K562 (cell line): ENCODE measurements around the gene KLRF1. TPM values are rescaled to one million over a fixed set of nuclear protein-coding genes. Genes with fewer than 3 reads are reported as not detected.

Experiments used
- ATAC-seq: fragments of 200-7000 bp; cut with Tn5 transposase; 3 replicates; pipeline ENCODE4 v1.9.1; 2020; ENCODE audit warnings: moderate library complexity
- Bru-seq: library from RNA; stranded (reverse); fragments of 400-500 nt; gene quantifications from one replicate; lab custom pipeline; 2021; lab: Mats Ljungman, UMichigan
- BruChase-seq, 2 experiments: library from RNA; stranded (reverse); fragments of 400-500 nt; gene quantifications; one replicate each; lab custom pipeline; 2021; lab: Mats Ljungman, UMichigan
- BruUV-seq: library from RNA; stranded (reverse); fragments of 400-500 nt; replicated peaks from 2 replicates; lab custom pipeline; 2021; lab: Mats Ljungman, UMichigan
- CTCF ChIA-PET: fragments of 300-600 bp; formaldehyde crosslinking; extraction: SDS; loops from one replicate; lab custom pipeline; 2021; ENCODE audit warnings: low intra/inter-chr PET ratio; lab: Yijun Ruan, JAX
- POLR2A ChIA-PET: fragments of 300-600, 350-650 bp; sonication (Branson Sonifier 250); formaldehyde crosslinking; extraction: SDS; loops from one replicate; lab custom pipeline; 2021; ENCODE audit warnings: antibody characterized with exemption, inconsistent platforms; lab: Yijun Ruan, JAX
- DNase-seq, 4 experiments: peaks; one replicate each; pipeline versions ENCODE4 v3.0.0 to v3.0.0-alpha.2; 2011 to 2018; ENCODE audit warnings: low spot score in 3 of 4, mixed read lengths in 3 of 4; ENCODE audit errors: extremely low read depth in 1 of 4
- FAIRE-seq: peaks from 2 replicates; lab custom pipeline; 2011; peaks lifted over from hg19 to GRCh38; lab: Jason Lieb, UNC
- H2AFZ ChIP-seq: 2 replicates; pipeline ENCODE4 v1.6.0; 2011; ENCODE audit warnings: low read depth, low read length, control low read depth, inconsistent platforms
- H3K27ac ChIP-seq: fragments of 200-600 bp; 3 replicates; pipeline ENCODE4 v1.8.0; 2011; ENCODE audit warnings: low read depth, mild to moderate bottlenecking, control low read depth, inconsistent platforms, low read length, moderate library complexity, mixed read lengths; ENCODE audit errors: extremely low read depth
- H3K27me3 ChIP-seq, 2 experiments: fragments of 300-600 bp in 1 of 2; 2 replicates in 1 of 2; 3 replicates in 1 of 2; pipeline versions ENCODE4 v1.6.0 to v1.8.0; 2011; ENCODE audit warnings: inconsistent platforms in 2 of 2, low read length in 2 of 2, mild to moderate bottlenecking in 1 of 2, mixed read lengths in 1 of 2, moderate library complexity in 1 of 2; ENCODE audit not compliant: control insufficient read depth in 2 of 2, insufficient read depth in 2 of 2
- H3K36me3 ChIP-seq: fragments of 300-600 bp; 3 replicates; pipeline ENCODE4 v1.8.0; 2011; ENCODE audit warnings: mild to moderate bottlenecking, low read length, inconsistent platforms; ENCODE audit not compliant: control insufficient read depth, insufficient read depth
- H3K4me1 ChIP-seq, 2 experiments: fragments of 200-600 bp in 1 of 2; replicated peaks in 1 of 2; 2 replicates in 1 of 2; 3 replicates in 1 of 2; pipeline versions ENCODE4 v1.5.1 to v1.8.0; 2011; ENCODE audit warnings: inconsistent platforms in 2 of 2, low read length in 2 of 2, mild to moderate bottlenecking in 1 of 2, mixed read lengths in 1 of 2, moderate library complexity in 1 of 2; ENCODE audit not compliant: control insufficient read depth in 2 of 2, insufficient read depth in 2 of 2
- H3K4me2 ChIP-seq: 2 replicates; pipeline ENCODE4 v1.6.1; 2011; ENCODE audit warnings: low read length, control low read depth, inconsistent platforms, mixed read lengths; ENCODE audit not compliant: insufficient read depth
- H3K4me3 ChIP-seq: fragments of 200-600 bp; sonication (generic), shearing (Covaris generic); 2 replicates; pipeline ENCODE4 v1.5.1; 2016; ENCODE audit warnings: control low read depth, inconsistent platforms
- H3K79me2 ChIP-seq: fragments of 200-600 bp; 3 replicates; pipeline ENCODE4 v1.8.0; 2011; ENCODE audit warnings: low read length, inconsistent platforms; ENCODE audit not compliant: control insufficient read depth, insufficient read depth
- H3K9ac ChIP-seq, 2 experiments: 2 replicates each; pipeline versions ENCODE4 v1.6.0 to v1.6.1; 2011; ENCODE audit warnings: low read depth in 2 of 2, low read length in 2 of 2, control low read depth in 1 of 2, inconsistent platforms in 1 of 2, mild to moderate bottlenecking in 1 of 2, mixed read lengths in 1 of 2; ENCODE audit not compliant: insufficient read depth in 1 of 2
- H3K9me1 ChIP-seq: one replicate; pipeline ENCODE4 v1.6.0; 2011; ENCODE audit warnings: inconsistent platforms, mild to moderate bottlenecking, low read length, moderate library complexity; ENCODE audit not compliant: control insufficient read depth, insufficient read depth
- H3K9me3 ChIP-seq: replicated peaks from 2 replicates; pipeline ENCODE4 v1.5.1; 2011; ENCODE audit warnings: low read depth, low read length, inconsistent platforms; ENCODE audit not compliant: control insufficient read depth, insufficient read depth
- H4K20me1 ChIP-seq: replicated peaks from 2 replicates; pipeline ENCODE4 v1.6.1; 2011; ENCODE audit warnings: low read length, inconsistent platforms, mixed read lengths; ENCODE audit not compliant: control insufficient read depth, insufficient read depth
- ARNT ChIP-seq, 2 experiments: fragments of 450-650 bp; IDR thresholded peaks; 2 replicates each; pipeline ENCODE4 v1.6.1; 2016; ENCODE audit warnings: mild to moderate bottlenecking in 1 of 2
- ATF7 ChIP-seq: fragments of 450-650 bp; IDR thresholded peaks from 2 replicates; pipeline ENCODE4 v1.7.1; 2014; ENCODE audit warnings: mild to moderate bottlenecking, moderate library complexity
- ELF4 ChIP-seq: fragments of 450-650 bp; formaldehyde crosslinking; IDR thresholded peaks from 2 replicates; pipeline ENCODE4 v1.4.0; 2022; ENCODE audit warnings: missing genetic modification characterization
- ETS2 ChIP-seq: IDR thresholded peaks from 2 replicates; pipeline ENCODE4 v1.6.1; 2016; ENCODE audit warnings: borderline replicate concordance, missing genetic modification characterization, mild to moderate bottlenecking, moderate library complexity, missing compliant biosample characterization; ENCODE audit not compliant: poor library complexity, severe bottlenecking
- HSF4 ChIP-seq: fragments of 250-450 bp; sonication (Bioruptor Pico); IDR thresholded peaks from 2 replicates; pipeline ENCODE4 v2.1.2; 2022; ENCODE audit warnings: mild to moderate bottlenecking, moderate library complexity, borderline replicate concordance
- IRF9 ChIP-seq: fragments of 450-650 bp; IDR thresholded peaks from 2 replicates; pipeline ENCODE4 v1.6.1; 2016; ENCODE audit warnings: missing biosample characterization, missing genetic modification characterization
- JUN ChIP-seq, 2 experiments: sonication (generic) in 1 of 2; formaldehyde crosslinking in 1 of 2; IDR thresholded peaks; 2 replicates each; pipeline versions ENCODE4 v1.6.1 to v1.8.0; 2012 to 2022; ENCODE audit warnings: borderline replicate concordance in 2 of 2, mild to moderate bottlenecking in 2 of 2, improper control_type of control experiment in 1 of 2, low read depth in 1 of 2, low read length in 1 of 2, missing genetic modification reagents in 1 of 2
- NFXL1 ChIP-seq: fragments of 450-650 bp; formaldehyde crosslinking; IDR thresholded peaks from 2 replicates; pipeline ENCODE4 v1.4.0; 2021; ENCODE audit warnings: mild to moderate bottlenecking
- NUFIP1 ChIP-seq: fragments of 450-650 bp; IDR thresholded peaks from 2 replicates; pipeline ENCODE4 v1.6.1; 2018; ENCODE audit not compliant: partially characterized antibody
- RHOXF2B ChIP-seq: fragments of 250-450 bp; sonication (Bioruptor Pico); conservative IDR thresholded peaks from 2 replicates; pipeline ENCODE4 v1.5.1; 2021
- SLC30A9 ChIP-seq: fragments of 250-450 bp; sonication (Bioruptor Pico); IDR thresholded peaks from 2 replicates; pipeline ENCODE4 v1.8.0; 2022; ENCODE audit warnings: mild to moderate bottlenecking, moderate library complexity
- SREBF1 ChIP-seq: fragments of 150-350 bp; IDR thresholded peaks from 2 replicates; pipeline ENCODE4 v1.6.1; 2014; ENCODE audit warnings: antibody characterized with exemption, low read depth, low read length, borderline replicate concordance
- STAG1 ChIP-seq: sonication (generic); formaldehyde crosslinking; IDR thresholded peaks from 2 replicates; pipeline ENCODE4 v1.5.0; 2020; ENCODE audit warnings: missing genetic modification reagents, borderline replicate concordance
- TAF7 ChIP-seq: fragments of 450-650 bp; IDR thresholded peaks from 2 replicates; pipeline ENCODE4 v1.6.1; 2016; ENCODE audit warnings: missing genetic modification characterization, missing compliant biosample characterization
- ZBTB17 ChIP-seq: fragments of 450-650 bp; formaldehyde crosslinking; IDR thresholded peaks from 2 replicates; pipeline ENCODE4 v1.4.0; 2020; ENCODE audit warnings: mild to moderate bottlenecking
- ZNF121 ChIP-seq: sonication (generic); formaldehyde crosslinking; conservative IDR thresholded peaks from 2 replicates; pipeline ENCODE4 v1.8.0; 2022; ENCODE audit warnings: missing genetic modification reagents
- ZNF316 ChIP-seq: fragments of 450-650 bp; IDR thresholded peaks from 2 replicates; pipeline ENCODE4 v1.6.1; 2016
- ZNF436 ChIP-seq: fragments of 250-450, 450-650 bp; sonication (Bioruptor Pico); formaldehyde crosslinking; IDR thresholded peaks from 2 replicates; pipeline ENCODE4 v1.7.0; 2020; ENCODE audit warnings: mild to moderate bottlenecking
- WGBS: fragments of 100-300 bp; shearing (Covaris generic); methylation state at CpG from one replicate; pipeline ENCODE4 v1.1.6; 2016; ENCODE audit warnings: low coverage, mixed read lengths; ENCODE audit not compliant: insufficient coverage; ENCODE audit errors: missing lambda C conversion rate; 5-methylcytosine and 5-hydroxymethylcytosine counted together
- in situ Hi-C: fragments of 300-500 bp; cut with MboI; formaldehyde crosslinking; loops from 4 replicates; pipeline ENCODE4 v1.15.0; 2018; ENCODE audit warnings: inconsistent platforms, mixed read lengths
- intact Hi-C: fragments of 100-400 bp; cut with micrococcal nuclease; formaldehyde crosslinking; loops from 2 replicates; pipeline ENCODE4 v1.14.2; 2022
- long read RNA-seq, 3 experiments: library from polyadenylated mRNA in 2 of 3; library from RNA in 1 of 3; unstranded in 2 of 3; stranded (forward) in 1 of 3; transcript quantifications; one replicate each; pipeline ENCODE4 v2.0.0, GENCODE V29; 2019 to 2022
- polyA minus RNA-seq, 3 experiments: library from RNA; depleted of rRNA, polyadenylated mRNA; stranded (reverse); fragments of >200 nt; gene quantifications; 2 replicates each; pipeline ENCODE4 v1.2.3, GENCODE V29; 2011
- polyA plus RNA-seq, 8 experiments: library from polyadenylated mRNA; depleted of rRNA in 4 of 8; stranded (reverse) in 5 of 8; unstranded in 3 of 8; fragments of >200 nt; fragmentation: Nextera tagmentation in 2 of 8; fragmentation: Illumina TruSeq in 1 of 8; extraction: Ambion mirVana in 2 of 8; extraction: Trizol in 1 of 8; gene quantifications; 2 replicates each; pipeline versions ENCODE4 v1.2.1 to v1.2.3, GENCODE V29; 2011 to 2014; ENCODE audit warnings: inconsistent platforms in 1 of 8, missing spikeins in 1 of 8
- total RNA-seq, 7 experiments: library from RNA; depleted of rRNA in 6 of 7; stranded (reverse); fragments of >200 nt in 6 of 7; fragmentation: Illumina TruSeq in 2 of 7; extraction: Trizol in 2 of 7; gene quantifications; 2 replicates each; pipeline versions ENCODE4 v1.2.1 to v1.2.3, GENCODE V29; 2011 to 2021; ENCODE audit warnings: low replicate concordance in 1 of 7

KLRF1 gene
- 0.42 and 1.4 TPM in 2 replicates for total RNA-seq (2011; cell fraction: chromatin; rRNA removed; ENCODE audit: low replicate concordance)
- 0.53 TPM in 1 of 2 replicates, not detected in the other for total RNA-seq (2011; cell fraction: nucleolus; rRNA removed)
- 2.4 TPM in 1 of 2 replicates, not detected in the other for total RNA-seq (2011; cell fraction: nucleoplasm; rRNA removed)
- total RNA-seq (2014; rRNA removed) (0.24 and 0.77 TPM in 2 replicates), total RNA-seq (2014; rRNA removed; fragmentation: Illumina TruSeq; extraction: Trizol) (0.99 and 1.1 TPM in 2 replicates), total RNA-seq (2015; rRNA removed; fragmentation: Illumina TruSeq; extraction: Trizol) (0.90 and 1.1 TPM in 2 replicates), total RNA-seq (2021) (0.72 and 1.3 TPM in 2 replicates), polyA plus RNA-seq (2011; rRNA removed) (1.1 and 1.3 TPM in 2 replicates), polyA plus RNA-seq (2014; fragmentation: Illumina TruSeq; extraction: Trizol) (1.00 and 1.3 TPM in 2 replicates), polyA plus RNA-seq (2014; fragmentation: Nextera tagmentation; extraction: Ambion mirVana) (under 1 TPM; 0.48 to 0.53 TPM), polyA plus RNA-seq (2014; rRNA removed) (1.8 and 2.1 TPM in 2 replicates), polyA minus RNA-seq (2011; rRNA and poly(A)+ RNA removed) (0.21 and 0.36 TPM in 2 replicates), Bru-seq, nascent RNA (percentile 34 among the genes with signal in this experiment), BruChase-seq, experiment 1, labeled RNA remaining after a 2-hour chase (percentile 41 among the genes with signal in this experiment), BruChase-seq, experiment 2, labeled RNA remaining after a 6-hour chase (percentile 44 among the genes with signal in this experiment)
- 0.71 TPM in 1 of 2 replicates, not detected in the other for polyA plus RNA-seq (2011; cell fraction: cytosol; rRNA removed)
- 0.55 and 2.5 TPM in 2 replicates for polyA plus RNA-seq (2011; cell fraction: nucleus; rRNA removed)
- polyA plus RNA-seq (2012), result 1.0 and 1.1 TPM in 2 replicates
- not detected in 2 replicates for polyA minus RNA-seq (2011; cell fraction: cytosol; rRNA and poly(A)+ RNA removed)
- 0.78 TPM in 1 of 2 replicates, not detected in the other for polyA minus RNA-seq (2011; cell fraction: nucleus; rRNA and poly(A)+ RNA removed)
- long read RNA-seq, experiment 1, partial matches to known transcripts, result 0 of 1 reads
- long read RNA-seq, experiment 1, other reads (novel, unspliced or antisense), result 1 of 1 reads
- long read RNA-seq, experiment 2, result 0 reads
- long read RNA-seq, experiment 3, partial matches to known transcripts, result 0 of 2 reads
- long read RNA-seq, experiment 3, other reads (novel, unspliced or antisense), result 2 of 2 reads

DNA sequence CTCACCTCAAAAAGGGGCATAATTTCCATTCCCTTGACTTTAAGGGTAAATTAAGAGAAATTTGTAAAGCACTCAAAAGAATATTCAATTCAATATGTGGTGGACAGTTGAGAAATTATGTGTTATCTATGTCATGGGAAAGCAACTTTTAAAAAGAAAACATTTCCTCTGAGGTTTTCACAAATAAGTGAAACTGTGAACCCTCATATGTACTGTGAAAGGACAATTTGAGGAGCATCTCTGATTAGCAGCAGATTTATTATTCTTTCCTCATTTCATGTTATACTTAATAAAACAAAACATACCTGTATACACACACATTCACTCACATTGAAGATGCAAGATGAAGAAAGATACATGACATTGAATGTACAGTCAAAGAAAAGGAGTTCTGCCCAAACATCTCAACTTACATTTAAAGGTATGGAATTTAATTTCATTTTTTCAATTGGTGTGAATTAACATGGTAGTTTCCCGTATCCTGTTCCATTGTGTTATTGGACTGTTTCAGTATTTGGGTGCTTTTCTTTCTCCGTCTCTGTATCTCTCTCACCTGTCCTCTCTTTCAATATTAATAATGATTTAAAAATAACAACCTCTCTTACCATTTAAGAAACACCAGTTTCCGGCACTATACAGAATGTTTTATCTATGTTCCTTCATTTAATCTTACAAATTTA is at the start of gene KLRF1:
Gene KLRF1, plus strand, starts transcription at position 273 of the 680 bp plus-strand sequence. Its CDS starts 64 bp downstream, at position 337.
- Histone ChIP-seq H3K27ac (no peak within 1 kb of the TSS), H3K79me2 (no peaks in the 10 kb centered on the region), H3K4me1 (no peaks in the 10 kb centered on the region), H4K20me1 (no peaks in the 10 kb centered on the region), H3K36me3 (no peaks in the 10 kb centered on the region), H3K27me3 (no peaks in the 10 kb centered on the region), H3K4me3 (no peak within 1 kb of the TSS), H3K9me3 (0 out of 2 replicates have a peak, but pooled peaks cover under 1% of the 10 kb centered on the region), H3K9me1 (no peaks in the 10 kb centered on the region), H3K9ac (no peak within 1 kb of the TSS), H2AFZ (no peak within 1 kb of the TSS), H3K4me2 (no peak within 1 kb of the TSS)
- ATAC-seq (no peak), FAIRE-seq (no peak), DNase-seq (no peak)
- ChIA-PET POLR2A (no interaction called here), CTCF (no interaction called here)
- BruUV-seq, result no TSS peak
- in situ Hi-C loops, result no loop called here
- intact Hi-C loops, result no loop called here
- 25% methylated on average over 3 of the region's 3 CpGs for WGBS
- TF ChIP-seq ARNT (IDR thresholded peaks at IDR 0.05) (no peak), TAF7 (tag) (no peak), ATF7 (no peak), SLC30A9 (CRISPR knock-in tag) (no peak), RHOXF2B (CRISPR knock-in tag) (no peak), ZNF316 (no peak), HSF4 (CRISPR knock-in tag) (no peak), SREBF1 (no peak), NUFIP1 (no peak), ZNF121 (CRISPR knock-in tag) (no peak), ETS2 (no peak), NFXL1 (CRISPR knock-in tag) (no peak), STAG1 (CRISPR knock-in tag) (no peak), ELF4 (CRISPR knock-in tag) (no peak), JUN (IDR thresholded peaks at IDR 0.05; ENCODE audit: borderline replicate concordance, low read depth, low read length) (no peak), JUN (CRISPR knock-in tag; IDR thresholded peaks at IDR 0.05; ENCODE audit: borderline replicate concordance) (no peak), ZNF436 (CRISPR knock-in tag) (no peak), IRF9 (tag) (no peak), ZBTB17 (CRISPR knock-in tag) (no peak)
